HUES6 (cell line): ENCODE results near the gene NCAM2.

Experiments used
- H3K27ac ChIP-seq: 2 replicates; pipeline ENCODE4 v1.7.0; 2013; ENCODE audit warnings: low read depth, mild to moderate bottlenecking, low read length, inconsistent platforms
- H3K27me3 ChIP-seq: 2 replicates; pipeline ENCODE4 v1.6.1; 2013; ENCODE audit warnings: low read length; ENCODE audit not compliant: control insufficient read depth, insufficient read depth
- H3K36me3 ChIP-seq: 2 replicates; pipeline ENCODE4 v1.6.1; 2013; ENCODE audit warnings: low read length; ENCODE audit not compliant: control insufficient read depth, insufficient read depth
- H3K4me1 ChIP-seq: 2 replicates; pipeline ENCODE4 v1.6.1; 2013; ENCODE audit warnings: low read length; ENCODE audit not compliant: control insufficient read depth, insufficient read depth
- H3K4me3 ChIP-seq: 2 replicates; pipeline ENCODE4 v1.5.1; 2013; ENCODE audit warnings: low read depth, low read length
- H3K9ac ChIP-seq: one replicate; pipeline ENCODE4 v1.6.1; 2013; ENCODE audit warnings: mild to moderate bottlenecking, low read length
- H3K9me3 ChIP-seq: 2 replicates; pipeline ENCODE4 v1.6.1; 2013; ENCODE audit warnings: low read depth, low read length; ENCODE audit not compliant: control insufficient read depth, insufficient read depth

NCAM2 gene

GRCh38 chr21:21174676-21175075 lies 176.5 kb downstream of the NCAM2 start:
- no peaks in the 10 kb centered on the region for H3K9me3 ChIP-seq
- H3K4me3 ChIP-seq, result no peak overlapping the region
- no peak overlapping the region for H3K9ac ChIP-seq
- no peaks in the 10 kb centered on the region for H3K36me3 ChIP-seq
- H3K27ac ChIP-seq, result no peak overlapping the region
- H3K27me3 ChIP-seq, result no peaks in the 10 kb centered on the region
- H3K4me1 ChIP-seq, result no peaks in the 10 kb centered on the region

- Histone ChIP-seq H3K4me1 (no peaks in the 10 kb centered on the region), H3K27me3 (no peaks in the 10 kb centered on the region), H3K27ac (no peak overlapping the region), H3K36me3 (no peaks in the 10 kb centered on the region), H3K4me3 (no peak overlapping the region), H3K9me3 (no peaks in the 10 kb centered on the region), H3K9ac (no peak overlapping the region)
Observed at GRCh38 chr21:21175798-21176334, 177.7 kb downstream of the NCAM2 start.

GRCh38 chr21:21177353-21177986 lies 179.3 kb downstream of the NCAM2 start:
- H3K27ac ChIP-seq, result no peak overlapping the region
- no peaks in the 10 kb centered on the region for H3K4me1 ChIP-seq
- H3K36me3 ChIP-seq, result no peaks in the 10 kb centered on the region
- no peak overlapping the region for H3K4me3 ChIP-seq
- no peak overlapping the region for H3K9ac ChIP-seq
- no peaks in the 10 kb centered on the region for H3K27me3 ChIP-seq
- no peaks in the 10 kb centered on the region for H3K9me3 ChIP-seq

- H3K9me3 ChIP-seq, result no peaks in the 10 kb centered on the region
- no peaks in the 10 kb centered on the region for H3K4me1 ChIP-seq
- H3K27me3 ChIP-seq, result no peaks in the 10 kb centered on the region
- H3K36me3 ChIP-seq, result no peaks in the 10 kb centered on the region
- no peak overlapping the region for H3K27ac ChIP-seq
- no peak overlapping the region for H3K9ac ChIP-seq
- no peak overlapping the region for H3K4me3 ChIP-seq
Observed at GRCh38 chr21:21179619-21180298, 181.6 kb downstream of the NCAM2 start.

GRCh38 chr21:21182401-21183010 lies 184.3 kb downstream of the NCAM2 start:
- Histone ChIP-seq H3K36me3 (no peaks in the 10 kb centered on the region), H3K4me1 (no peaks in the 10 kb centered on the region), H3K4me3 (no peak overlapping the region), H3K9me3 (no peaks in the 10 kb centered on the region), H3K27me3 (no peaks in the 10 kb centered on the region), H3K27ac (no peak overlapping the region), H3K9ac (no peak overlapping the region)

- Histone ChIP-seq H3K9me3 (no peaks in the 10 kb centered on the region), H3K4me3 (no peak overlapping the region), H3K9ac (no peak overlapping the region), H3K4me1 (no peaks in the 10 kb centered on the region), H3K27me3 (no peaks in the 10 kb centered on the region), H3K27ac (no peak overlapping the region), H3K36me3 (no peaks in the 10 kb centered on the region)
Observed at GRCh38 chr21:21183092-21183491, 184.9 kb downstream of the NCAM2 start.

GRCh38 chr21:21184771-21185528 lies 186.7 kb downstream of the NCAM2 start:
- Histone ChIP-seq H3K27me3 (no peaks in the 10 kb centered on the region), H3K4me1 (no peaks in the 10 kb centered on the region), H3K9ac (no peak overlapping the region), H3K36me3 (no peaks in the 10 kb centered on the region), H3K27ac (no peak overlapping the region), H3K4me3 (no peak overlapping the region), H3K9me3 (no peaks in the 10 kb centered on the region)

GRCh38 chr21:21187579-21187978 lies 189.4 kb downstream of the NCAM2 start:
- Histone ChIP-seq H3K36me3 (no peaks in the 10 kb centered on the region), H3K4me3 (no peak overlapping the region), H3K27me3 (no peaks in the 10 kb centered on the region), H3K9me3 (no peaks in the 10 kb centered on the region), H3K4me1 (no peaks in the 10 kb centered on the region), H3K27ac (no peak overlapping the region), H3K9ac (no peak overlapping the region)

- H3K27me3 ChIP-seq, result no peaks in the 10 kb centered on the region
- no peaks in the 10 kb centered on the region for H3K36me3 ChIP-seq
- H3K9me3 ChIP-seq, result no peaks in the 10 kb centered on the region
- H3K4me3 ChIP-seq, result no peak overlapping the region
- H3K27ac ChIP-seq, result no peak overlapping the region
- H3K9ac ChIP-seq, result no peak overlapping the region
- no peaks in the 10 kb centered on the region for H3K4me1 ChIP-seq
Observed at GRCh38 chr21:21188513-21189195, 190.4 kb downstream of the NCAM2 start.

GRCh38 chr21:21195417-21195943 lies 197.3 kb downstream of the NCAM2 start:
- Histone ChIP-seq H3K27me3 (no peaks in the 10 kb centered on the region), H3K4me1 (no peaks in the 10 kb centered on the region), H3K9me3 (no peaks in the 10 kb centered on the region), H3K4me3 (no peak overlapping the region), H3K9ac (no peak overlapping the region), H3K36me3 (no peaks in the 10 kb centered on the region), H3K27ac (no peak overlapping the region)
